Measurements from ENCODE around the gene MBTD1. TPM values are rescaled to one million over a fixed set of nuclear protein-coding genes. Genes with fewer than 3 reads are reported as not detected.

MBTD1 gene
- total RNA-seq, 2 donors from 2014 or later, result 15.5 to 16.9 TPM

- intact Hi-C loops (cut with DNase I), result no loop called here
- ATAC-seq, result no peak
- TF ChIP-seq CTCF (IDR thresholded peaks at IDR 0.05) (no peak), POLR2A (IDR thresholded peaks at IDR 0.05) (no peak)
- H3K27ac ChIP-seq, result no peak overlapping the region
- no peaks in the 10 kb centered on the region for H3K9me3 ChIP-seq
- DNase-seq, result no peak
- no peaks in the 10 kb centered on the region for H3K27me3 ChIP-seq
- H3K36me3 ChIP-seq (replicated peaks in 1 of 2; ENCODE audit: insufficient read depth in 1 of 2, low read depth in 2 of 2), result no peaks in the 10 kb centered on the region
- WGBS, 2 donors, result 83 to 89% methylated on average over 4 of the region's 4 CpGs
- H3K4me1 ChIP-seq, result peaks cover 8% of the 10 kb centered on the region
- no peak overlapping the region for H3K4me3 ChIP-seq
These were observed 112.2 kb downstream of the MBTD1 start for GRCh38 chr17:51147650-51148049.

- Histone ChIP-seq H3K4me1 (peaks cover 4% of the 10 kb centered on the region), H3K27me3 (no peaks in the 10 kb centered on the region), H3K36me3 (replicated peaks in 1 of 2; ENCODE audit: insufficient read depth in 1 of 2, low read depth in 2 of 2) (no peaks in the 10 kb centered on the region), H3K4me3 (no peak overlapping the region), H3K27ac (peak overlapping the region in 3 of 4 donors; percentile 4 to 57 (median 28)), H3K9me3 (no peaks in the 10 kb centered on the region)
- TF ChIP-seq POLR2A (IDR thresholded peaks at IDR 0.05), result no peak
- no peak for TF ChIP-seq CTCF (IDR thresholded peaks at IDR 0.05)
- DNase-seq (no peak), ATAC-seq (peak; percentile 59)
- 54 to 65% methylated on average over 6 of the region's 6 CpGs for WGBS, 2 donors
- intact Hi-C loops (cut with DNase I), result no loop called here
These were observed 115.4 kb downstream of the MBTD1 start for GRCh38 chr17:51144266-51145022.

GRCh38 chr17:51142597-51142996 is 117.3 kb downstream of the MBTD1 start:
- Histone ChIP-seq H3K27me3 (no peaks in the 10 kb centered on the region), H3K27ac (no peak overlapping the region), H3K9me3 (no peaks in the 10 kb centered on the region), H3K4me3 (no peak overlapping the region), H3K4me1 (peaks cover 4% of the 10 kb centered on the region), H3K36me3 (replicated peaks in 1 of 2; ENCODE audit: insufficient read depth in 1 of 2, low read depth in 2 of 2) (no peaks in the 10 kb centered on the region)
- ATAC-seq (no peak), DNase-seq (no peak)
- no peak for TF ChIP-seq POLR2A (IDR thresholded peaks at IDR 0.05)
- TF ChIP-seq CTCF (IDR thresholded peaks at IDR 0.05), result no peak
- WGBS, 2 donors, result 94 to 98% methylated on average over 2 of the region's 2 CpGs
- intact Hi-C loops (cut with DNase I), result no loop called here

GRCh38 chr17:51135956-51136355 is 123.9 kb downstream of the MBTD1 start:
- intact Hi-C loops (cut with DNase I), result no loop called here
- no peak for ATAC-seq
- no peak for DNase-seq
- no peaks in the 10 kb centered on the region for H3K36me3 ChIP-seq (replicated peaks in 1 of 2; ENCODE audit: insufficient read depth in 1 of 2, low read depth in 2 of 2)
- WGBS, 2 donors, result 90 to 93% methylated on average over 3 of the region's 3 CpGs
- no peak overlapping the region for H3K27ac ChIP-seq
- H3K4me3 ChIP-seq, result no peak overlapping the region
- H3K9me3 ChIP-seq, result no peaks in the 10 kb centered on the region
- no peak for TF ChIP-seq POLR2A (IDR thresholded peaks at IDR 0.05)
- TF ChIP-seq CTCF (IDR thresholded peaks at IDR 0.05), result no peak
- peaks cover 8% of the 10 kb centered on the region for H3K4me1 ChIP-seq
- no peaks in the 10 kb centered on the region for H3K27me3 ChIP-seq

GRCh38 chr17:51133365-51133764 is 126.5 kb downstream of the MBTD1 start:
- no peak for DNase-seq
- no peak for TF ChIP-seq POLR2A (IDR thresholded peaks at IDR 0.05)
- TF ChIP-seq CTCF (IDR thresholded peaks at IDR 0.05), result no peak
- H3K27ac ChIP-seq, result peak overlapping the region in 1 of 4 donors; percentile 20
- intact Hi-C loops (cut with DNase I), result no loop called here
- ATAC-seq, result no peak
- H3K4me3 ChIP-seq, result no peak overlapping the region
- no peaks in the 10 kb centered on the region for H3K27me3 ChIP-seq
- peaks cover 8% of the 10 kb centered on the region for H3K4me1 ChIP-seq
- no peaks in the 10 kb centered on the region for H3K9me3 ChIP-seq
- no peaks in the 10 kb centered on the region for H3K36me3 ChIP-seq (replicated peaks in 1 of 2; ENCODE audit: insufficient read depth in 1 of 2, low read depth in 2 of 2)
- WGBS, 2 donors, result 79 to 84% methylated on average over 2 of the region's 2 CpGs

All from body of pancreas (tissue), 4 donors.